GM10847 (cell line): Measurements from ENCODE around the gene MYO16.

Experiments used
- POLR2A ChIP-seq: IDR thresholded peaks from 2 replicates; pipeline ENCODE4 v1.6.1; 2011; ENCODE audit not compliant: insufficient read length; ENCODE audit errors: extremely low read depth

The MYO16 gene

GRCh38 chr13:108851660-108852059, 222.2 kb downstream of the MYO16 start:
- no peak for TF ChIP-seq POLR2A

GRCh38 chr13:108853031-108853430, 223.6 kb downstream of the MYO16 start:
- no peak for TF ChIP-seq POLR2A

GRCh38 chr13:108855737-108856387, 226.5 kb downstream of the MYO16 start:
- TF ChIP-seq POLR2A = no peak

GRCh38 chr13:108858676-108859075, 229.3 kb downstream of the MYO16 start:
- TF ChIP-seq POLR2A = no peak

GRCh38 chr13:108859197-108860012, 230.0 kb downstream of the MYO16 start:
- no peak for TF ChIP-seq POLR2A

GRCh38 chr13:108860418-108860817, 231.0 kb downstream of the MYO16 start:
- no peak for TF ChIP-seq POLR2A

GRCh38 chr13:108877300-108877699, 247.9 kb downstream of the MYO16 start:
- no peak for TF ChIP-seq POLR2A

GRCh38 chr13:108878732-108879131, 249.3 kb downstream of the MYO16 start:
- TF ChIP-seq POLR2A = no peak

GRCh38 chr13:108889324-108889984, 260.0 kb downstream of the MYO16 start:
- TF ChIP-seq POLR2A = no peak

GRCh38 chr13:108895220-108895704, 265.9 kb downstream of the MYO16 start:
- no peak for TF ChIP-seq POLR2A

GRCh38 chr13:108897955-108898354, 268.5 kb downstream of the MYO16 start:
- TF ChIP-seq POLR2A = no peak

- TF ChIP-seq POLR2A = no peak
Measured at GRCh38 chr13:108902405-108903155, 273.2 kb downstream of the MYO16 start.

GRCh38 chr13:108903613-108904012, 274.2 kb downstream of the MYO16 start:
- no peak for TF ChIP-seq POLR2A

- no peak for TF ChIP-seq POLR2A
Measured at GRCh38 chr13:108911807-108912206, 282.4 kb downstream of the MYO16 start.

- TF ChIP-seq POLR2A = no peak
Measured at GRCh38 chr13:108915095-108915633, 285.8 kb downstream of the MYO16 start.
